Muscle layer of duodenum (tissue), 2 donors: ENCODE data around the gene UNC5C.

ENCODE experiments used
- H3K27ac ChIP-seq: one replicate; pipeline ENCODE4 v1.7.0; 2013; ENCODE audit warnings: mild to moderate bottlenecking, low read length
- H3K27me3 ChIP-seq: one replicate; pipeline ENCODE4 v1.7.0; 2013; ENCODE audit warnings: low read depth, mild to moderate bottlenecking, control low read depth, low read length
- H3K36me3 ChIP-seq, 2 donors: one replicate each; pipeline ENCODE4 v1.7.0; 2013; ENCODE audit warnings: low read length in 2 of 2, control low read depth in 1 of 2, mild to moderate bottlenecking in 1 of 2; ENCODE audit not compliant: insufficient read depth in 2 of 2, control insufficient read depth in 1 of 2
- H3K4me1 ChIP-seq, 2 donors: one replicate each; pipeline ENCODE4 v1.7.0; 2013; ENCODE audit warnings: low read length in 2 of 2, mild to moderate bottlenecking in 2 of 2, control low read depth in 1 of 2, moderate library complexity in 1 of 2; ENCODE audit not compliant: insufficient read depth in 2 of 2, control insufficient read depth in 1 of 2
- H3K4me3 ChIP-seq, 2 donors: one replicate each; pipeline ENCODE4 v1.7.0; 2013; ENCODE audit warnings: low read length in 2 of 2, low read depth in 1 of 2, mild to moderate bottlenecking in 1 of 2
- H3K9me3 ChIP-seq, 2 donors: one replicate each; pipeline ENCODE4 v1.7.0; 2013; ENCODE audit warnings: low read length in 2 of 2, control low read depth in 1 of 2, mild to moderate bottlenecking in 1 of 2; ENCODE audit not compliant: control insufficient read depth in 1 of 2
- donor health status: healthy.

Gene UNC5C

DNA sequence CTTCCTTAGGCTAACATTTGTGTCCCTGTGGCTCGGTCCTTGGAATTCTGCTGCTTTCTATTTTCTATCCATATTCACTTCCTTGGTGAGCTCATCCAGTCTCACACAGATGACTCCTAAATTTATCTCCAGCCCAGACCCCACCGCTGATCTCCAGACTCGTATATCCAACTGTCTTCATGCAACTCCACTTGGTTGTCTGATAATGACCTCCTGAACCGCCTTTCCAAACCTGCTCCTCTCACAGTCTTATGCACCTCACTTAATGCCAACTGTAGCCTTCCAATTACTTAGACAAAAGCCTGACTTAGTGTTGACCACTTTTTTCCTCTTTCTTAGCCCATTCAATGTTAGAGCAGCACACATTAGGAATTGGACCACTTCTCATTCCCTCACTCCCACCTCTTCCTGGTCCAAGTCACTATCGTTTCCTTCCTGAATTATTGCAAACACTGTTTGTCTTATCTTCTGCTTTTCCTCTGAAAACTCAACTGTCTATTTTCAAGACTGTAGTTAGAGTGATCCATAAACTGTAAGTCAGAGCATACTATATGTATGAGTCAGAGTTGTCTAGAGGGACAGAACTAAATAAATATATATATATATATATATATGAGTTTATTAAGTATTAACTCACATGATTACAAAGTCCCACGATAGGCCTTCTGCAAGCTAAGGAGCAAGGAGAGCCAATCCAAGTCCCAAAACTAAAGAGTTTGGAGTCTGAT lies 292.5 kb downstream of the UNC5C start:
- H3K4me1 ChIP-seq = no peaks in the 10 kb centered on the region
- no peak overlapping the region for H3K27ac ChIP-seq
- H3K36me3 ChIP-seq = no peaks in the 10 kb centered on the region
- no peaks in the 10 kb centered on the region for H3K27me3 ChIP-seq
- H3K9me3 ChIP-seq = no peaks in the 10 kb centered on the region
- H3K4me3 ChIP-seq = no peak overlapping the region

DNA sequence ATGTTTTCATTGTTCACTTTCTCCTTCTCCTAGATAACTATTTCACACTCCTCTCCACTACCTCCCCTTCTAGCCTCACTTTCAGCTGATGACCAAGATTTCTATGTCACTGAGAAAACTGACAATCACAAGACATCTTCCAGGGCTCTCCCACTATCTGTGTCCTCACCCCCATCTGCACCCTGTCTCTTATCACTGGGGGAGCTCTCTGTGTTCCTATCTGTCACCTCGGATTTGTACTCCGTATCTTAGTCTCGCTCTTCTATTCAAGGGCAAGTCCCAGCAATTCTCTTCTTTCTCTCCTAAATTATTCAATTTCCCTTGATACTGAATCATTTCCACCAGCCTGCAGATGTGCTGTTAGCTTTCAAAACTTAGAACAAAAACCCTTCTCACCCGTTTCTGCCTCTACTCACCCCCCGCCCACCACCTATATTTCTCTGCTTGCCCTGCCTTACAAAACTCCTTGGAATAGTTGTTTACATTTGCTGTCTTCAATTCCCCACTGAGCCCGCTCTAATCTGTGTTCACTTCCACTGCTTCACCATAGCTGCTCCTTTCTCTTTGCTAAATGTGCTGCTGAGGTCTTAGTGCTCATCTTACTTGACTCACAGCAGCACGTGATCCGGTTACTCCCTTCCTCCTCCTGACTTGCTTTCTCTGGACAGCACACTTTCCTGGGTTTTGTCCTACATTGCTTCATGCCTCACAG lies 293.2 kb downstream of the UNC5C start:
- H3K9me3 ChIP-seq = no peaks in the 10 kb centered on the region
- H3K4me3 ChIP-seq = no peak overlapping the region
- H3K4me1 ChIP-seq = no peaks in the 10 kb centered on the region
- H3K27me3 ChIP-seq = no peaks in the 10 kb centered on the region
- H3K27ac ChIP-seq = no peak overlapping the region
- no peaks in the 10 kb centered on the region for H3K36me3 ChIP-seq

DNA sequence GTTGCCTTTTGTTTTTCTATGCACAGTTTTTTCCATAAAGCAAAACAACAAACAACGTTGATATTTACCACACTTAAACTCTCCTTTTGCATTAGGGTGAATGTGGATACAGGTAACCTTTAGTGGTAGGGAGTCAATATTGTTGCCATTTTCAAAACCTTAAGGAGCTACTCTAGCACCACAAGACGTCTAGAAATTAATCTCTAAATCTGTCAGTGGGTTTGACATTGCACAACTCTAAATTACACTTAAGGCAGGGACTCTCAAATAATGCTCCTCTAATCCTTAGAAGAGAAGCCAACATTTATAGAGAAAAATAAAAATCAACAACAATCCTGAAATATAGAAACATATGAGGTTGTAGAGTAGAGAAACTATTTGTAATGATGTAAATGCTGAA lies 297.2 kb downstream of the UNC5C start:
- no peak overlapping the region for H3K27ac ChIP-seq
- no peaks in the 10 kb centered on the region for H3K36me3 ChIP-seq
- H3K4me3 ChIP-seq = no peak overlapping the region
- no peaks in the 10 kb centered on the region for H3K27me3 ChIP-seq
- no peaks in the 10 kb centered on the region for H3K9me3 ChIP-seq
- no peaks in the 10 kb centered on the region for H3K4me1 ChIP-seq

DNA sequence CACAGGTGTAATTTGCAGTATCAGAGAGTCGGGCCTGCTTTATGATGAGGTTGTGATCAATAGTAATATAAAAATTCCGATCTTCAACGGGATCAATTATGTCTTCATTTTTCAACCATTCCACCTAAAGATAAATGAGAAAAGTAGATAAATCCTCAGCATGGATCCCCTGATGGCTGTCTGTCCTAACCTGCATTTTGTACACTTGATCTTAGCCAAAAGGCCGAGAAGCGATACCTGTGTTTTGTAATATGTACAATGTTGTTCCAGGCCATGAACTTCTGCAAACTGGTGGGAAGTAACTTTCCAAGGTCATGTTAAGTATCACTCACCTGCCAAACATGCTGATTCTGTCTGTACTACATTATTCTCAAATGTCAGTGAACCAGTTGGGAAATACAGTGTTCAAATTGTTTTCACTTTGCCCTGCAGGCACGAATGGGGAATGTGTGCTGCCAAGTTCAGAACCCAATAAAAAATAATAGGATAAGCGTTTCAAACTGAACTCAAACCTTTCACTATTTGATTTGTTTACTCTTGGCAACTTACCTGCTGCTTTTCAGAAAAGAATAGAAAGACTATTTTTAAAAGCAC lies 298.1 kb downstream of the UNC5C start:
- H3K4me3 ChIP-seq = no peak overlapping the region
- H3K9me3 ChIP-seq = no peaks in the 10 kb centered on the region
- H3K27ac ChIP-seq = no peak overlapping the region
- H3K27me3 ChIP-seq = no peaks in the 10 kb centered on the region
- no peaks in the 10 kb centered on the region for H3K36me3 ChIP-seq
- H3K4me1 ChIP-seq = no peaks in the 10 kb centered on the region

DNA sequence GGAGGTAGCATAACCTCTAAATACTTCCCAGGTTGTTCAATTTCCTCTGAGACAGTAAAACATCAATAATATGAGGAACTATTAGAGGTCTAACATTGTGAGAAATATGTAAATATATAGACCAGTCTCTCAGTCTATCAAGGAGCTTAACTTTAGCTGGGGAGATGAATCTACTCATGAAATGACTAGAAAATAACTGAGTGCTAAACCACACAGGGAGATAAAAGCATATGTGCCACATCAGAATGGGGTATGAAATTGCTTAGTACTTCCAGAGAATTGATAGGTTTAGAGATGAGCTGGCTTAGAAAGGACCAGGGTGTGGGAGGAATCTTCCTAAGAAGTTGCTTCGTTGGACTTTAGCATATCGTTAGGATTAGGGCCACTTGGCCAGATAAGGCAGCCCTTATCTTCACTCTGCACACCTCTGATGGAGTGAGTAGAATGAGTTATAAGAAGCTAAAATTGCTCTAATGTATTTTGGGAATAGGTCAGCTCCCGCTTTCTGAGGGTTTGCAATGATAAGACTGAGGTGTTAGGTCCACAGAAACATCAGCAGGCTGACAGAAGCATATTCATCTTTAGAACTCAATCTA lies 299.2 kb downstream of the UNC5C start:
- Histone ChIP-seq H3K27ac (no peak overlapping the region), H3K9me3 (no peaks in the 10 kb centered on the region), H3K27me3 (no peaks in the 10 kb centered on the region), H3K36me3 (no peaks in the 10 kb centered on the region), H3K4me3 (no peak overlapping the region), H3K4me1 (no peaks in the 10 kb centered on the region)

DNA sequence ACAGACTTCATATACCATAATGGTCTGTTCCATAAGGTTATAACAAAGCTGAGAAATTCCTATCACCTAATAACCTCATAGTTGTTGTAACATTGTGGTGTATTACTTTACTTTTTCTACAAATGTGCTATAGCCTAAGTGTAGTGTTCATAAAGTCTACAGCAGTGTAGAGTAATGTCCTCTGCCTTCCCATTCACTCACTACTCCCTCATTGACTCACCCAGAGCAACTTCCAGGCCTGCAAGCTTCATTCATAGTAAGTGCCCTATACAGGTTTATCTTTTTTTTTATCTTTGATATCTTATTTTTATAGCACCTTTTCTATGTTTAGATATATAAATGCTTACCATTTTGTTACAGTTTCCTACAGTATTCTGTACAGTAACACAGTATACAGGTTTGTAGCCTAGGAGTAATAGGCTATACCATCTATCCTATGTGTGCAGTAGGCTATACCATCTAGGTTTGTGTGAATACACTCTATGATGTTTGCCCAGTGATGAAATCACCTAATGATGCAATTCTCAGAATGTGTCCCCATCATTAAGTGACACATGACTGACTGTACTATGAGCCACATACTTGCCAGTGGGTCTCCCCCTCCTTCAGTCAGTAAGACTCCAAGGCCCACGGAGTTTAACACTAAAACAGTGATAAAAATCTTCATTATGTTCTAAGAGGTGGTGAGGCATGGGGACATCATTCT lies 299.9 kb downstream of the UNC5C start:
- H3K27ac ChIP-seq = no peak overlapping the region
- H3K27me3 ChIP-seq = no peaks in the 10 kb centered on the region
- no peaks in the 10 kb centered on the region for H3K9me3 ChIP-seq
- no peaks in the 10 kb centered on the region for H3K36me3 ChIP-seq
- no peak overlapping the region for H3K4me3 ChIP-seq
- H3K4me1 ChIP-seq = no peaks in the 10 kb centered on the region

DNA sequence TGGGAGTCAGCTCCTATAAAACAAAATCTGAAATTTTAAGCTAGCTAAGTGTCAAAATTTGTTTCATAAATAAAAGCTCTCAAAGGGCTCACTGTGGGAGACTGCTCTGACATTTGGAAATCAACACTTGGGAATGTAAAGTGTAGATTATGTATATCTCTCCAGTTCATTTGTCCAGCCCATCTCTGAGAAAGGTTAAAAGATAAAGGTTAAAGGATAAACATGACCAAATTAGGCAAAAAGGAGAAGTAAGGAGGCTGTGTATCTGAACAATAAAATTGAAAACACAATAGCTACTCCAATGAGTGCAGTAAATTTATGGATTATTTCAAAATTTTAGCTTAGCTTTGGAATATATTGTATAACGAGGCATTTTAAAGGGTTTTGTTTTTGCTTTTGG lies 304.9 kb downstream of the UNC5C start:
- Histone ChIP-seq H3K4me3 (no peak overlapping the region), H3K4me1 (no peaks in the 10 kb centered on the region), H3K9me3 (no peaks in the 10 kb centered on the region), H3K36me3 (no peaks in the 10 kb centered on the region), H3K27ac (no peak overlapping the region), H3K27me3 (no peaks in the 10 kb centered on the region)

DNA sequence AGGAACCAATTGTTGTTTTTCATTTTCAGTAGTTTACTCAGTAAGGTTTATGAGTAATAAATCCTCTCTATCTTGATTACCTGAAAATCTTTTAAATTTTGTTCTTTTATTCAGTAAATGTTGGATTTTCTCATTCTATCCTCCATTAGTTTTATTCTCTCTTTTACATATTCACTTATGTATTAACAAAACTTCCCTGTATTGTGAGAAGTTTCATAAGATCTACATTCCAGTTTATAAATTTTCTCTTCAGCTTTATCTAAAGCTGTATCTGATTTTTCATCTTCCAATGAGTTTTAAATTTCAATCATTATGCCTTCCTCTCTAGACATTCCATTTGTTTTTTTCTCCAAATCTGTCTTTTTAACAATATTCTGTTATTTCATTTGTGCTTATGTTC lies 310.2 kb downstream of the UNC5C start:
- no peaks in the 10 kb centered on the region for H3K36me3 ChIP-seq
- peaks cover 0 to 4% of the 10 kb centered on the region in 2 donors for H3K9me3 ChIP-seq
- H3K4me1 ChIP-seq = no peaks in the 10 kb centered on the region
- H3K4me3 ChIP-seq = no peak overlapping the region
- H3K27ac ChIP-seq = no peak overlapping the region
- H3K27me3 ChIP-seq = no peaks in the 10 kb centered on the region

DNA sequence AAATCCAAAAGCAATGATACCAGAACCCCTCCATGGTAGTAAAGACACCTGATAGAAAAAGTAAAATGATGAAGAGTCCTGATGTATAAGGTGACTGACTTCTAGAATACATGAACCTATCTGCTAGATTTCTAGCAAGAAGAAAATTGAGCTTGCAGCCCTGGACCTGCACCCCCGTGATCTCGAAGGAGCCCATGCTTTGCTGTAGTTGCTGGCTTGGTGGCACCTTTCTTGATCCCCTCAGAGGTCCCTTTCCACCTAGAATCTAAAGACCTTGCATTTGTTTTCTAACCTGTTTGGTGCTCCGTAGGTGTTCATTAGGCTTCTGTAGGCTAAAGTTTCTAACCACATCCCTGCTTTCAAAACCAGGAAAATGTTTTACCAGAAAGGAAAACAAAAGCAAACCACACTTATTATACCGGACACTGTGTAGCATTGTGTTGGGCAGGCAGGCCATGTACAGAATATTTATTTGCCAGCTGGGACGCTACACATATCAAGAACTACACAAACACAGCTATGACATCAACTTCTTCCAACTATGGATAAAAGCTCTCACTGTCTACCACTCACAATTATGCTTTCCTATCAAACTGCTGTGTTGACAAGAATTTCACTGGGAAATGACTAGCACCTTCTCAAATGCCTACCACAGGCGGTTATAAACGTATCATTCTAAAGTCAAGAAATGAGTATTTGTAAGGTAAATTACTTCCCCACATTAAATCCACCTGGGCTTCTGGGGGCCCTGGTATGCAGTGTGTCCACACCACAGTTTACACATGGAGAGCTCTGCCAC lies 316.2 kb downstream of the UNC5C start:
- H3K27me3 ChIP-seq = no peaks in the 10 kb centered on the region
- no peaks in the 10 kb centered on the region for H3K9me3 ChIP-seq
- H3K4me3 ChIP-seq = no peak overlapping the region
- no peak overlapping the region for H3K27ac ChIP-seq
- no peaks in the 10 kb centered on the region for H3K4me1 ChIP-seq
- H3K36me3 ChIP-seq = no peaks in the 10 kb centered on the region

DNA sequence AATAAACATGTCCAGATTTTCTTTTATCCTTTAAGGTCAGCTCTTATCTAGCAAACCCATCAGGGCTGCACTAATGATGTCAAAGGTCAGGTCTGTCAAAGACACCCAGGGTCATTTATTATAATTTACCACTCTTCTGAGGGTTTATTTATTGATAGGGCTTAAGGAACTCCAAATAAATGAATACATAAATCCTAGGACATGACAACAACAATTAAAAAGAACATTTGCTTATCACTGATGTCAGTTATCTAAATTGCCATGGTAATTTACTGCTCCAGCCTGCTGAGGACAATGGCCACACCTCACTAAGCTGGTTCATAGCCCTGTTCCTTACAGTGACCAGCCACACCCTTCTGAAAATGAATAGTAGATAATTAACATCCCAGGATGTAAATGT lies 317.1 kb downstream of the UNC5C start:
- no peaks in the 10 kb centered on the region for H3K36me3 ChIP-seq
- no peaks in the 10 kb centered on the region for H3K9me3 ChIP-seq
- H3K27ac ChIP-seq = no peak overlapping the region
- H3K27me3 ChIP-seq = no peaks in the 10 kb centered on the region
- H3K4me3 ChIP-seq = no peak overlapping the region
- H3K4me1 ChIP-seq = no peaks in the 10 kb centered on the region
